Hepatocyte (in vitro differentiated cells): Measurements from ENCODE around the gene GPAT3.

Source experiments
- EZH2 ChIP-seq: fragments of 200-600 bp; sonication (generic); IDR thresholded peaks from 2 replicates; pipeline ENCODE4 v1.6.1; 2016; ENCODE audit warnings: antibody characterized with exemption, mild to moderate bottlenecking, borderline replicate concordance
- EZH2phosphoT487 ChIP-seq: fragments of 200-600 bp; sonication (generic); IDR thresholded peaks from one replicate; pipeline ENCODE4 v1.6.1; 2018; ENCODE audit warnings: antibody characterized with exemption, mild to moderate bottlenecking, low read depth, moderate library complexity; ENCODE audit not compliant: unreplicated experiment, severe bottlenecking
- TF ChIP-seq, protein P1 (sequence below): fragments of 200-600 bp; sonication (generic); IDR thresholded peaks from 2 replicates; pipeline ENCODE4 v1.5.1; 2016; ENCODE audit warnings: antibody characterized with exemption, mild to moderate bottlenecking; ENCODE audit not compliant: poor library complexity

DNA sequence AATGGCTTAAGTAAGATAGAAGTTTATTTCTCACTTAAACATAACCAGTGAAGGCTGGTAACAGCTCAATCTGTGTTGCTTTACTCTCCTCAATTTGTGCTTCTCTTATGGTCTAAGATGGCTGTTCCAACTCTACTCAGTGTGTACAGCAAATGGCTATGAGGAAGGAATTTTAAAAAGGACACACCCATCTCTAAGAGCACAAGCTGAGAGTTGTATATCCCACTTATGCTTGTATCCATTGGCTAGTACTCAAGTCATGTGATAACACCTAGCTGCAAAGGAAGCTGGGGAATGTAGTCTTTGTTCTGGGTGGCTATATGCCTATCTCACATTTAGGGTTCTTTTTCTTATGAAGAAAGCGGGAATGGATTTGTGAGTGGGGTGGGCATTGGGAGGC, 63.3 kb downstream of the GPAT3 start:
- TF ChIP-seq, protein P1, sequence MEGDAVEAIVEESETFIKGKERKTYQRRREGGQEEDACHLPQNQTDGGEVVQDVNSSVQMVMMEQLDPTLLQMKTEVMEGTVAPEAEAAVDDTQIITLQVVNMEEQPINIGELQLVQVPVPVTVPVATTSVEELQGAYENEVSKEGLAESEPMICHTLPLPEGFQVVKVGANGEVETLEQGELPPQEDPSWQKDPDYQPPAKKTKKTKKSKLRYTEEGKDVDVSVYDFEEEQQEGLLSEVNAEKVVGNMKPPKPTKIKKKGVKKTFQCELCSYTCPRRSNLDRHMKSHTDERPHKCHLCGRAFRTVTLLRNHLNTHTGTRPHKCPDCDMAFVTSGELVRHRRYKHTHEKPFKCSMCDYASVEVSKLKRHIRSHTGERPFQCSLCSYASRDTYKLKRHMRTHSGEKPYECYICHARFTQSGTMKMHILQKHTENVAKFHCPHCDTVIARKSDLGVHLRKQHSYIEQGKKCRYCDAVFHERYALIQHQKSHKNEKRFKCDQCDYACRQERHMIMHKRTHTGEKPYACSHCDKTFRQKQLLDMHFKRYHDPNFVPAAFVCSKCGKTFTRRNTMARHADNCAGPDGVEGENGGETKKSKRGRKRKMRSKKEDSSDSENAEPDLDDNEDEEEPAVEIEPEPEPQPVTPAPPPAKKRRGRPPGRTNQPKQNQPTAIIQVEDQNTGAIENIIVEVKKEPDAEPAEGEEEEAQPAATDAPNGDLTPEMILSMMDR: no peak
- no peak for TF ChIP-seq EZH2phosphoT487
- TF ChIP-seq EZH2: no peak
